Activated CD8-positive, alpha-beta T cell treated with anti-CD3 and anti-CD28 coated beads for 36 hours (primary cell): ENCODE results near the gene MUC3A. TPM values are rescaled to one million over a fixed set of nuclear protein-coding genes. Genes with fewer than 3 reads are reported as not detected.
"Not testable (repeated sequence)": the region's sequence is repeated elsewhere in the genome, so short reads cannot be mapped to it uniquely, and the experiment has no call there.

Source experiments
- ATAC-seq: fragments of 200-7000 bp; cut with Tn5 transposase; one replicate; pipeline ENCODE4 v1.10.0; 2021; ENCODE audit warnings: mild to moderate bottlenecking, moderate library complexity
- CTCF ChIA-PET: fragments of 350-600 bp; sonication (Branson Sonifier 250); formaldehyde crosslinking; loops from one replicate; lab custom pipeline; 2021; ENCODE audit warnings: antibody characterized with exemption; lab: Charles Lee
- POLR2A ChIA-PET: fragments of 350-600 bp; sonication (Branson Sonifier 250); formaldehyde crosslinking; loops from one replicate; lab custom pipeline; 2021; ENCODE audit warnings: antibody characterized with exemption; lab: Charles Lee
- DNase-seq: peaks from one replicate; pipeline ENCODE4 v3.0.0-alpha.2; 2020
- H3K27ac Mint-ChIP-seq: one replicate; pipeline ENCODE4 v1.8.0; 2021; ENCODE audit warnings: mild to moderate bottlenecking, mixed read lengths
- H3K27me3 Mint-ChIP-seq: one replicate; pipeline ENCODE4 v1.8.0; 2021; ENCODE audit warnings: mixed read lengths
- H3K36me3 Mint-ChIP-seq: one replicate; pipeline ENCODE4 v1.8.0; 2021; ENCODE audit warnings: low read depth, mixed read lengths
- H3K4me1 Mint-ChIP-seq: one replicate; pipeline ENCODE4 v1.8.0; 2021; ENCODE audit warnings: low read depth, mixed read lengths
- H3K4me3 Mint-ChIP-seq: one replicate; pipeline ENCODE4 v1.8.0; 2021; ENCODE audit warnings: mild to moderate bottlenecking, moderate library complexity, mixed read lengths
- H3K9me3 Mint-ChIP-seq: one replicate; pipeline ENCODE4 v1.8.0; 2021; ENCODE audit warnings: mixed read lengths
- CTCF ChIP-seq: fragments of 200-600 bp; IDR thresholded peaks from one replicate; pipeline ENCODE4 v1.8.0; 2022; ENCODE audit warnings: antibody characterized with exemption, mild to moderate bottlenecking
- intact Hi-C: fragments of 100-400 bp; cut with micrococcal nuclease; formaldehyde crosslinking; loops from one replicate; pipeline ENCODE4 v1.10.0; 2022
- total RNA-seq, 2 experiments: library from RNA; stranded (reverse); gene quantifications; one replicate each; pipeline ENCODE4 v1.2.3, GENCODE V29; 2021

The MUC3A gene
- not detected for total RNA-seq

GRCh38 chr7:100949227-100949932 is at the start of gene MUC3A:
TSS of gene MUC3A (plus strand) at chr7:100949534. CDS start at chr7:100949625, 91 bp downstream.
- Mint-ChIP-seq H3K27ac (no peak within 1 kb of the TSS), H3K4me3 (no peak within 1 kb of the TSS), H3K4me1 (no peaks in the 10 kb centered on the region), H3K36me3 (no peaks in the 10 kb centered on the region), H3K27me3 (peaks cover 17% of the 10 kb centered on the region), H3K9me3 (no peaks in the 10 kb centered on the region)
- ATAC-seq (no peak), DNase-seq (no peak)
- no peak for TF ChIP-seq CTCF
- ChIA-PET CTCF (no interaction called here), POLR2A (interaction anchor here (1.0 kb wide), 1 partner anchor 60 kb away, joined by 3 read pairs; the partner anchor contains the start of gene UFSP1)
- intact Hi-C loops = no loop called here

- peaks cover 5% of the 10 kb centered on the region for H3K4me1 Mint-ChIP-seq
- no peaks in the 10 kb centered on the region for H3K36me3 Mint-ChIP-seq
- H3K27ac Mint-ChIP-seq = no peak overlapping the region
- POLR2A ChIA-PET = no interaction called here
- DNase-seq = no peak
- ATAC-seq = no peak
- peaks cover 24% of the 10 kb centered on the region for H3K27me3 Mint-ChIP-seq
- H3K9me3 Mint-ChIP-seq = no peaks in the 10 kb centered on the region
- H3K4me3 Mint-ChIP-seq = no peak overlapping the region
- CTCF ChIA-PET = interaction anchor here (1.9 to 2.8 kb wide), 3 partner anchors 100 to 176 kb away, joined by 5 to 11 read pairs (median 10); no protein-coding TSS in a partner anchor
- TF ChIP-seq CTCF = no peak
- intact Hi-C loops = no loop called here
These were observed 48.4 kb upstream of the MUC3A start for GRCh38 chr7:100900978-100901377.

GRCh38 chr7:100901921-100902332 is 47.4 kb upstream of the MUC3A start:
- ATAC-seq = no peak
- no peak for DNase-seq
- TF ChIP-seq CTCF = no peak
- ChIA-PET CTCF (interaction anchor here (1.5 to 2.8 kb wide), 4 partner anchors 49 to 176 kb away, joined by 4 to 11 read pairs (median 8); partner anchors contain the start of gene SLC12A9), POLR2A (no interaction called here)
- H3K9me3 Mint-ChIP-seq = no peaks in the 10 kb centered on the region
- intact Hi-C loops = no loop called here
- no peak overlapping the region for H3K27ac Mint-ChIP-seq
- H3K36me3 Mint-ChIP-seq = no peaks in the 10 kb centered on the region
- H3K4me3 Mint-ChIP-seq = no peak overlapping the region
- no peaks in the 10 kb centered on the region for H3K4me1 Mint-ChIP-seq
- H3K27me3 Mint-ChIP-seq = peaks cover 19% of the 10 kb centered on the region

- Mint-ChIP-seq H3K4me3 (no peak overlapping the region), H3K27ac (no peak overlapping the region), H3K4me1 (no peaks in the 10 kb centered on the region), H3K27me3 (peaks cover 14% of the 10 kb centered on the region), H3K9me3 (no peaks in the 10 kb centered on the region), H3K36me3 (no peaks in the 10 kb centered on the region)
- DNase-seq (no peak), ATAC-seq (no peak)
- intact Hi-C loops = no loop called here
- ChIA-PET POLR2A (no interaction called here), CTCF (interaction anchor here (1.1 to 2.8 kb wide), 4 partner anchors 8 to 290 kb away, joined by 3 to 10 read pairs (median 4); partner anchors contain the start of gene SLC12A9)
- no peak for TF ChIP-seq CTCF
These were observed 46.7 kb upstream of the MUC3A start for GRCh38 chr7:100902638-100903037.

GRCh38 chr7:100908512-100908911 is 40.8 kb upstream of the MUC3A start:
- intact Hi-C loops = no loop called here
- H3K4me1 Mint-ChIP-seq = no peaks in the 10 kb centered on the region
- TF ChIP-seq CTCF = no peak
- H3K27ac Mint-ChIP-seq = no peak overlapping the region
- CTCF ChIA-PET = no interaction called here
- H3K4me3 Mint-ChIP-seq = no peak overlapping the region
- peaks cover 5% of the 10 kb centered on the region for H3K27me3 Mint-ChIP-seq
- POLR2A ChIA-PET = interaction anchor here (0.6 kb wide), 1 partner anchor 178 kb away, joined by 3 read pairs; no protein-coding TSS in a partner anchor
- H3K36me3 Mint-ChIP-seq = no peaks in the 10 kb centered on the region
- DNase-seq (no peak), ATAC-seq (no peak)
- no peaks in the 10 kb centered on the region for H3K9me3 Mint-ChIP-seq

- H3K36me3 Mint-ChIP-seq, H3K4me1 Mint-ChIP-seq, POLR2A ChIA-PET, H3K4me3 Mint-ChIP-seq, H3K9me3 Mint-ChIP-seq, intact Hi-C loops, H3K27me3 Mint-ChIP-seq, DNase-seq, H3K27ac Mint-ChIP-seq, ATAC-seq: not testable (repeated sequence)
- CTCF ChIA-PET = interaction anchor here (1.2 kb wide), 1 partner anchor 282 kb away, joined by 3 read pairs; no protein-coding TSS in a partner anchor
These were observed 38.9 kb upstream of the MUC3A start for GRCh38 chr7:100910443-100910842.
